ENCODE data around the gene ARFGEF2.
"Not testable (repeated sequence)": the region's sequence is repeated elsewhere in the genome, so short reads cannot be mapped to it uniquely, and the experiment has no call there.

ARFGEF2 gene

GRCh38 chr20:48951646-48952045 lies 30.1 kb downstream of the ARFGEF2 start:
- no peak for DNase-seq (ENCODE audit: low spot score)

- no peak for DNase-seq (ENCODE audit: low spot score)
These were observed 31.1 kb downstream of the ARFGEF2 start for GRCh38 chr20:48952656-48953055.

- DNase-seq (ENCODE audit: low spot score), result no peak
These were observed 32.1 kb downstream of the ARFGEF2 start for GRCh38 chr20:48953653-48954052.

GRCh38 chr20:48956052-48956451 lies 34.5 kb downstream of the ARFGEF2 start:
- DNase-seq (ENCODE audit: low spot score), result no peak

- no peak for DNase-seq (ENCODE audit: low spot score)
These were observed 35.6 kb downstream of the ARFGEF2 start for GRCh38 chr20:48957053-48957481.

- DNase-seq (ENCODE audit: low spot score), result no peak
These were observed 36.0 kb downstream of the ARFGEF2 start for GRCh38 chr20:48957533-48957932.

GRCh38 chr20:48958743-48959142 lies 37.2 kb downstream of the ARFGEF2 start:
- no peak for DNase-seq (ENCODE audit: low spot score)

- no peak for DNase-seq (ENCODE audit: low spot score)
These were observed 38.5 kb downstream of the ARFGEF2 start for GRCh38 chr20:48959899-48960550.

- no peak for DNase-seq (ENCODE audit: low spot score)
These were observed 40.9 kb downstream of the ARFGEF2 start for GRCh38 chr20:48962421-48962820.

GRCh38 chr20:48962976-48963771 lies 41.7 kb downstream of the ARFGEF2 start:
- DNase-seq (ENCODE audit: low spot score), result no peak

- DNase-seq (ENCODE audit: low spot score), result no peak
These were observed 43.8 kb downstream of the ARFGEF2 start for GRCh38 chr20:48965189-48965910.

- no peak for DNase-seq (ENCODE audit: low spot score)
These were observed 49.3 kb downstream of the ARFGEF2 start for GRCh38 chr20:48970681-48971365.

GRCh38 chr20:48971956-48972355 lies 50.4 kb downstream of the ARFGEF2 start:
- DNase-seq (ENCODE audit: low spot score), result no peak

GRCh38 chr20:48972816-48973215 lies 51.3 kb downstream of the ARFGEF2 start:
- no peak for DNase-seq (ENCODE audit: low spot score)

GRCh38 chr20:48975955-48976354 lies 54.4 kb downstream of the ARFGEF2 start:
- DNase-seq (ENCODE audit: low spot score), result no peak

- DNase-seq (ENCODE audit: low spot score), result not testable (repeated sequence)
These were observed 58.5 kb downstream of the ARFGEF2 start for GRCh38 chr20:48979980-48980379.

- peak; percentile 95 for DNase-seq (ENCODE audit: low spot score)
These were observed 62.2 kb downstream of the ARFGEF2 start for GRCh38 chr20:48983423-48984400.

- no peak for DNase-seq (ENCODE audit: low spot score)
These were observed 63.2 kb downstream of the ARFGEF2 start for GRCh38 chr20:48984575-48985219.

GRCh38 chr20:48986899-48987298 lies 65.4 kb downstream of the ARFGEF2 start:
- DNase-seq (ENCODE audit: low spot score), result no peak

GRCh38 chr20:48990467-48990866 lies 69.0 kb downstream of the ARFGEF2 start:
- DNase-seq (ENCODE audit: low spot score), result no peak

- no peak for DNase-seq (ENCODE audit: low spot score)
These were observed 74.1 kb downstream of the ARFGEF2 start for GRCh38 chr20:48995589-48995988.

All from kidney tubule cell (primary cell).